CD4-positive, alpha-beta T cell treated with Interleukin-15 for 1 hour (primary cell): ENCODE measurements around the gene RAD9A.
A peak's percentile ranks its signal among the peaks of the same experiment; 100 is the strongest.

Source experiments
- DNase-seq: peaks from one replicate; pipeline ENCODE4 v3.0.0-alpha.2; 2020

RAD9A gene

DNA sequence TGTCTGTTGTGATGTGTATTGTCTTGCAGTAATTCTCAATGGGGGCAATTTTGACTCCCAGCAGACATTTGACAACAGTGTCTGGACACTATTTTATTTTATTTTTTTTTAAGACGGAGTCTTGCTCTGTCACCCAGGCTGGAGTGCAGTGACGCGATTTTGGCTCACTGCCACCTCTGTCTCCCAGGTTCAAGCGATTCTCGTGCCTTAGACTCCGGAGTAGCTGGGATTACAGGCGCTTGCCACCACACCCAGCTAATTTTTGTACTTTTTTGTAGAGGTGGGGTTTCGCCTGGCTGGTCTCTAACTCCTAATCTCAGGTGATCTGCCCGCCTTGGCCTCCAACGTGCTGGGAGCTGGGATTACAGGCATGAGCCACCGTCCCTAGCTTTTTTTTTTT lies 37.9 kb downstream of the RAD9A start:
- DNase-seq: no peak

- no peak for DNase-seq
These were observed 39.8 kb downstream of the RAD9A start for GRCh38 chr11:67431346-67432249.

DNA sequence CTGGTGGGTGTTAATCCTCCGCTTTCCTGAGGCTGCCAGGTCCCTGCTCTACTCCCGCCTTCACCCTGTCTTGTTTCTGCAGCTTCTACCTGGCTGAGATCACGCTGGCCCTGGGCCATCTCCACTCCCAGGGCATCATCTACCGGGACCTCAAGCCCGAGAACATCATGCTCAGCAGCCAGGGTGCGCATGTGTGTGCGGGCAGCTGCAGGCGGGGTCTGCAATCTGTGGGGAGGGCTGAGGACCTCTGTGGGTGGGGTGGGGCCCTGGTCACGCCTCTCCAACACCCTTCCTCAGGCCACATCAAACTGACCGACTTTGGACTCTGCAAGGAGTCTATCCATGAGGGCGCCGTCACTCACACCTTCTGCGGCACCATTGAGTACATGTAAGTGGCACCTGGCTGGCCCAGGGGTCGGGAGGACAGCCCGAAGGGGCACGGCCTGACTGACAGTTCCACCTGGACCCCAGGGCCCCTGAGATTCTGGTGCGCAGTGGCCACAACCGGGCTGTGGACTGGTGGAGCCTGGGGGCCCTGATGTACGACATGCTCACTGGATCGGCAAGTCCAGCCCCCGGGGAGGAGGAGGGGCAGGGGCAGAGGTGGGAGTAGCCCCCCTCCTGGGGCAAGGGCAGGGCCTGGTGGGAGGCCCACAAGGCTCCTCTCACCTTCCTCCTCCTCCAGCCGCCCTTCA lies 41.0 kb downstream of the RAD9A start:
- DNase-seq: no peak

- DNase-seq: no peak
These were observed 42.0 kb downstream of the RAD9A start for GRCh38 chr11:67433536-67434394.

- DNase-seq: no peak
These were observed 42.7 kb downstream of the RAD9A start for GRCh38 chr11:67434395-67434881.

- DNase-seq: no peak
These were observed 43.4 kb downstream of the RAD9A start for GRCh38 chr11:67435031-67435726.

- DNase-seq: no peak
These were observed 44.1 kb downstream of the RAD9A start for GRCh38 chr11:67435727-67436458.

GRCh38 chr11:67436459-67437081 lies 44.8 kb downstream of the RAD9A start:
- DNase-seq: peak; percentile 61

GRCh38 chr11:67437082-67437808 lies 45.5 kb downstream of the RAD9A start, which contains the start of gene PTPRCAP:
Gene PTPRCAP, minus strand, starts transcription at chr11:67437682. Its CDS starts 63 bp downstream, at chr11:67437619.
- DNase-seq: peak; percentile 78

- no peak for DNase-seq
These were observed 46.0 kb downstream of the RAD9A start for GRCh38 chr11:67437809-67438157.

DNA sequence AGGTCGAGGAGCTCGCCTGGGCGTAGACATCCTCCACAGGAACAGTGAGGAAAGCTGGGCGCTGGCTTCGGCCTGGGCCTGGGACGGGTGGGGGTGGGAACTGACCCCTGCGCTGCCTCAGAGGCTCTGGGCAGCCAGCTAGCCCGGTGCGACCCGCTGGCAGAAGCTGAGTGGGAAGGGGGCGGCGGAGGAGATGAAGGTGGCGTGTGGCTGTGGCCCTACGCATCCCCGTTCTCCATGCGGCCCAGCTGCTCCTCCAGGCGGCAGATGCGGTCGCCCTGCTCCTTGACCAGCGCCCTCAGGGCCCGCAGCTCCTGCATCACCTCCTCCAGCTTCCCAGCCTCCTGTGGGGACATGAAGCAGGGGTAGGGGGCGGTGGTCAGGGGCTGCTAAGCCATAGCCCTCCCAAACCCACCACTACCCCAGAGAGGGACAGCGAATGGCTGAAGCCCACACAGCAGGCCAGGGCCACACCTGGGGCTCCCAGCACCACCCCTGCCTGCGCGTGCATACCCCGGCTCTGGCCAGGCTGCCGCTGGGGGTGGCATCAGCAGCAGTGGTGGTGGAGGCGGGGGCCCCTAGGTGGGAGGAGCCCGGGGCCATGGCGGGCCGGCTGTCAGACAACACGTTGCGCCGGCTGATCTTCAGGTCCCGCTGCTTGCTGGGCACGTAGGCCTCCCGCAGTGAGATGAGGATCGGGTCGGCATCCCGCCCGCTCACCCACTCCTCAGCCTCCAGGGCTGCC lies 46.5 kb downstream of the RAD9A start:
- DNase-seq: peak; percentile 71

DNA sequence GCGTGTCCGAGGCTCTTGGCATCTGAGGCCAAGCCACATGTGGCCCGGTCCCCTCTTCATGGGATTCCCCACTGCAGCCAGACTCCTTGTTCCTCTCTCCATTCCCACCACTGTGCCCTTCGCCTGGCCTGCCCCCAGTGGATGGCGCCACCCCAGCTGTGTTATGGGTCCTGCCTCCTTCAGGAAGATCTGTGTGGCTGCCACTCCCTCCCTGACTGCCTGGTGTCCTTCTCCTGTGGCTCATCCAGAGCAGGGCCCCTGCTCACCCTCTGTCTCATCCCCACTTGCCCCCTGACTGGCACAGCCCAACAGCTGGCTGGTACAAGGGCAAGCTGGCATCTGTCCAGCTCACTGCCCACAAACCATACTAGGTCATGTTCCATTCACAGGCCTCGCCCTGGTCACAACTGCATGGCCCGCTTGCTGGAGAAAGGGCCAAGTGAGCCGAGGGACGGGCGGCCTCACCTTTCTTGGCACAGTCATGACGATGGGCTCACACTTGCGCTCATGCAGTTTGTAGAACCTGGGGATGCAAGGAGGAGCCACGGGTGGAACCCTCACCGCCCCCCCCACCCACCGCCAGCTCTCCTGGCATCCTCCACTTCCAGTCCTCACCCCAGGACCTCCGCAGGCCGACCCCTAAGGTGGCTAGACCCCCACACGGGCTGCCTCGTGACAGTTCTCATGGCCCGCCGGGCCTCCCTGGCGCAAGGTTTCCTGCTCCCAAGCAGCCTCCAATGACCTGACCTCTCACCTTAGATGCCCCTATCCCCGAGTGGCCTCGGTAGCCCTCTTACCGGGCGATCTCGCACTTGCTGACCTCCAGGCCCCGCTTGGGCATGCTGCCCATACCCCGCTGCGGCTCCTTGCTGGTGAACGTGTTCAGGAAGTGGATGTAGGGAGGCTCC lies 47.8 kb downstream of the RAD9A start:
- DNase-seq: no peak

- no peak for DNase-seq
These were observed 48.7 kb downstream of the RAD9A start for GRCh38 chr11:67440229-67441097.

DNA sequence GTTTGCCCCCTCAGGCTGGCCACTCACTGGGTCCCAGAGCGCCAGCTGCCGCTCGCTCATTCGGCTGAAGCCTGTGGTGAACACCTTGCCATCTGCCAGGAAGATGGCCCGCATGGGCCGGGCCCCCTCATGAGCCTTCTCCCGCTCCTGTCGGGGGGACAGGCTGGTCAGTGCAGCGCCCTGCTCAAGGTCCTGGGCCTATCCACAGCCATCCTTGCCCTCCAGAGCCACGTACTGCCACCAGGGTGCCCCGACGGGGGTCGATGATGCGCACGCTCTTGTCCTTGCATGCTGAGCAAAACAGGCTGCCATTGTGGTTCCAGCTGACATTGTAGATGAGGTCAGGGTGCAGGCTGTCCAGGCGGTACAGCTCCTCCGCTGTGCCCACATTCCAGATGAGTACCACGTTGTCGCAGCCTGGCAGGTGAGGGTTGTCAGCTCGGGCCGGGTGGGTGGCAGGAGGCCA lies 49.3 kb downstream of the RAD9A start:
- DNase-seq: no peak

DNA sequence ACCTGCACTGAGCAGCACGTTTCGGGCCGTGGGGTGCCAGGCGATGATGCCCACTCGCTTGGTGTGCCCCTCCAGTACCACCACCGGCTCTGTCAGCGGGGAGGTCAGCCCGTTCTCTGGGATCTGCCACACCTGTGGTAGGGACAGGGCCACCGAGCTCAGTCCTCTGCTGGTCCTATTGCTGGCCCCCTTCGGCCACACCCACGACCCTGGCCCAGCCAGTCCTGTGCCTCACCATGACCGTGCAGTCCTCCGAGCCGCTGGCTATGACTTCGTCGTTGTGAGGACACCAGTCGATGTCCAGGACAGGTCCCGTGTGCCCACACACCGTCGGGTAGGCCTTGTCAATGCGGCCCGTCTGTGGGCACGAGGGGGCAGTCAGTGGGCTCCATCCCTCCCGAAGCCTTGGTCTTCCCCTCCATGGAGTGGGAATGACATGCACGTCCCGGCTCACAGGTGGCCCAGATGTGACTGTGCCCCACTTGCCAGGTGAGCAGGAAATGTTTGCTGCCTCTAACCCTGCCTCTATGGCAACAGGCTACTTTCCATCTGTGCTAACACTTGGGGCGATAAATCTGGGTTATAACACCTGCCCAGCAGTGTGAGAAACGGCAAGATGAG lies 50.1 kb downstream of the RAD9A start:
- no peak for DNase-seq

DNA sequence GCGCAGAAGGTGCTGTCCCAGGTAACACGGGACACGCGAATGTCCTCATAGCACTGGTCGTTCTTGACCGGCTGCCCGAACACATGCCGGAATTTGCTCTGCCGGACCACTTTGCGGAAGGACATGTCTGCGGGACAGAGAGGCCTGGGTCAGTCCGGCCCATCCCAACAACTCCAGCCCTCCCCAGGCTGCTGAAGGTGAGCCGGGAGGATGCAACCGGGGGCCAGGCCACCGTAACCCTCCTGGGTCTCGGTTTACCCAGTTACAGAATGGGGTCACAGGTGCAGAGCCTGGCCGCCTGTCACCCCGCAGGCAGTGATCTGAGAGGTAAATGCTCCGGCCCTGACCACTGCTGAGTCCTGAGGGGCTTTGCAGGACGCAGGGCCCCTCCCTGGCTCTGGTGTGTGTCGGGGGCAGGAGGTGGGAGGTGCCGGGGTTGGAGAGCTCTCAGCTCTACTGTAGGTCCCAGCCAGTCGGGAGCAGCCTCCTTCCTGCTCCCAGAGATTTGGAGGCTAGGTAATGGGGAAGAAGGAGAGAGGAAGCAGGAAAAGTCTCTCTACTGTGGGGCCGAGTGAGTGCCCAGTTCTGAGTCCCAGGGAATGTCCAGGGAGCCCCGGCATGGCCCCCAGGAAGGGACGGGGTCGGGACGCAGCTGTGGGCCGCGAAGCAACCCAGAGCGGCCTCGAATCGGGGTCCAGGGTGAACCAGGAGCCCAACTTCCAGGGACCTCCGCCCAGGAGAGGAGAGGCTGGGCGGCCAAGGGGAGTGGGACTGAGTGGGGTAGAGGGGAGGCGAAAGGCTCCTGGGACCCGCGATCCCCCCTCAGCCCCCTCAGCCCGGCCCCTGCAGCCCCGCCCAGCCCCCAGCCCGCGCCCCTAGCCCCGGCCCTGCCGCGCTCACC lies 51.0 kb downstream of the RAD9A start:
- DNase-seq: no peak
